SIG-M5 treated with dmso at 0.1 percent for 504 hours (cell line): ENCODE results near the gene MLLT6.

Source experiments
- DNase-seq: peaks from one replicate; lab custom pipeline; 2025; ENCODE audit not compliant: unreplicated experiment; lab: John Stamatoyannopoulos, UW

Gene MLLT6

DNA sequence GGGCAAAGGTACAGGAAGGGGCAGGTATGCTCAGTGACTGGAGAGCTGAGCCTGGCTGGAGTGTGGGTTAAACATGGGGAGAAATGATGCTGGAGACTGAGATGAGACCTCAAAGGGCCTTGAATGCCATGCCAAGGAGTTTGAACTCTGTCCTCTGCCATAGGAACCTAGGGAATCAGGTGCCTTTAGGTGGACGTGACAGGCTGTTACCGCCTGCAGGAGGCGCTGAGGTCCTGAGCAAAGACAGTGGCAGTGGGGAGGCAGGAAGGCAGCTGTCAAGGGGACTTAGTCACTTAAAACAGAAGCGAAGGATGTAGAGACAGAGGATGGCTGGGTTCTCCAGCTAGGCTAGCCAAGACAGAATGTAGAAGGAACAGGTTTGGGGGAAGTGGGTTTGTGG is 56.5 kb downstream of the MLLT6 start:
- no peak for DNase-seq

DNA sequence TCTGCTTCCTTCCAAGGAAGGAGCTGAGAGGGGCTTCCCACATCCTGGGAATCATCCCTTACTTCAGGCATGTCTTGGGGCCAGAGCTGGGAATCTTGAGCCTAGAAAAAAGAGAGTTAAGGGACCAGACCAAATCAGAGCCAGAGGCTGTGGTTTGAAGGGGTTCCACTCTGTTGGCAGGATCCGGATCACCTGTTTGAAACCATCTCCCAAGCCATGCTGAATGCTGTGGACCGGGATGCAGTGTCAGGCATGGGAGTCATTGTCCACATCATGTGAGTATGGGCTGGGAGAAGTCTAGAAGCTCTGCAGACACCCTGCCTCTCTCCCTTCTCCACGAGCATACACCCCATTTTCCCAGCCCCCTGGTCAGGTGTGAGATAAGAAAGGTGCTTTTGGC is 57.2 kb downstream of the MLLT6 start:
- no peak for DNase-seq

DNA sequence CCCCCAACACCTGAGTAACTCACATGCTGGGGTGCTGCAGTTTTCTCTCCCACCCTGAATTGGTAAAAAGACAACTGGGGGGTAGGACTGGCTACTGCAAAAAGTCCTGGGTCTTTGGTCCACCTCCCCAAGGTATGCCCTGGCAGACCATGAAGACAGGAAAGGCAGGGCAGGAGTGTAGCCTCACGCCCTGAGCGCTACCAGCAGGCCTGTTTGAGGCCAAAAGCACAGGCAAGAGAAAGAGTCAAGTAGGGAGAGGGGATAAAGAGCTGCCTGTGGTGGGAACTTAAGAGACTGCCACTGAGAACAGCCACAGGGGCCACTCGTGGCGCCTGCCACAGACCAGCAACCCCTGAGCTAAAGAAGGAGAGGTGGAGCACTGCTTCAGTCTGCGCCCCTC is 61.3 kb downstream of the MLLT6 start:
- DNase-seq = no peak

DNA sequence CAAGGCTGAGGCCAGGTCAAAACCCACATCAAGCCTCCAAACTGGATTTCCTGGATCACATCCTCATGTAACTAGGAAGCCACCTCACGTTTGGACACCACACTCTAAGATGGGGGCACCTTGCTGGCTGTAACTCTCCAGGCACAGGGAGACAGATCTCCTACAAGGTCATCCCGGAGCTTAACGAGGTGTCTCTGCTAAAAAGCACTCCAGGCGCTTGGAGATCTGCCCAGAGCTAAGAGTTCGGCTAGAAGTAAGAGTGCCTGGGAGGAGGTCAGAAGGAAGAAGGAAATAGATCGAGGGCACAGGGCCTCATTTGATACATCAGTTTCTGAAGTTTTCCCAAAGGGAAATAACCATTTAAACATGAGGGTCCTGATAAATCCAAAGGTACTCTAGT is 63.3 kb downstream of the MLLT6 start:
- DNase-seq = no peak

DNA sequence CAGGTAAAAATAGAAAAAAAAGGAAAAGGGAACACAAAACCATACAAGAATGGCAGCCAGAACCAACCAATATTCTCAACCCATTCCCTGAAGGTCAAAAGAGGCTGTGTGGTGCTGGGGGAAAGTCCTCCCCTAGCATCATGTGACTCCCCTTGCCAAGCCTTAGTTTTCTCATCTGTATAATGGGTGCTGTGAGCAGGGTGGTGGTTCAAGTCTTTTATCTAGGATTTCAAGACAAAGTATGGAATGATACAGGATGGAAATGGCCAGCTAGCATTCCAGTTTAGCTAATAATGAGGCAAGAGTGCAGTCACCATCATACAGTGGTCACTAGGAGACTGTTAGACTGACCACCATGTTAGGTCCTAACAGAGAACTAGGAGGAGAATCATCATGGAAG is 68.2 kb downstream of the MLLT6 start:
- DNase-seq = no peak

DNA sequence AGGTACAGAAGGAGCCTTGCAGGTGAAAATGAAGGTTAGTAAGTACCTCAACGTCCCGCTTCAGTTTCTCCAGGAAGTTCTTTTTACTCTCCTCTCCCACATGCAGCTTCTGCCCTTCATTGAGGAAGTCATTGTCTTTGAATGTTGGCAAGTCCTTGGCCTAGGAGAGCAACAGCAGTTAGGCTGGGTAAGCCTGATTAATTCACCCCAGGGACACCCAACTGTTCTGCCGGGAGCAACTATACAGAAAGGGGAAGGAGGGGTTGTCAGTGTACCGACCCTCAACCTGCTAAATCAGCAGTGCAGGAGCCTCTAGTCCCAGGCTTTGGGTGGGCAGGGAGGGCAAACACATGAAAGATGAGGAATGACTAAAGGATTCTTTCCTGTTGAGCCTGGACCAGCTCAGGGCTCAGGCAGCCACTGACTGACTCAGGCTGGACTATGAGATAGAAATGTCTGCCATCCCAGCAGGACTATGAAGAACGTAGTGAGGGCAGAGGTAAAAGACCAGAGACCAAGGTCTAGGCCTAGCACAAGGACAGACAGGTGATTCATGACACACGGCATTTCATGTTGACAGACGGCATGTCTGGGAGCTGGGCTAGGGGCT is 72.7 kb downstream of the MLLT6 start:
- DNase-seq = no peak
